Activated naive CD4-positive, alpha-beta T cell treated with anti-CD3 and anti-CD28 coated beads, Interleukin-2, amount 50 U/mL, for 24 hours (primary cell): ENCODE measurements around the gene HMGB4.

Experiments
- H3K27ac Mint-ChIP-seq: one replicate; pipeline ENCODE4 v1.8.0; 2021; ENCODE audit warnings: mild to moderate bottlenecking, mixed read lengths
- H3K27me3 Mint-ChIP-seq: one replicate; pipeline ENCODE4 v1.8.0; 2021; ENCODE audit warnings: mixed read lengths
- H3K36me3 Mint-ChIP-seq: one replicate; pipeline ENCODE4 v1.8.0; 2021; ENCODE audit warnings: mixed read lengths
- H3K4me1 Mint-ChIP-seq: one replicate; pipeline ENCODE4 v1.8.0; 2021; ENCODE audit warnings: mixed read lengths
- H3K4me3 Mint-ChIP-seq: one replicate; pipeline ENCODE4 v1.8.0; 2021; ENCODE audit warnings: mild to moderate bottlenecking, mixed read lengths
- H3K9me3 Mint-ChIP-seq: one replicate; pipeline ENCODE4 v1.8.0; 2021; ENCODE audit warnings: mixed read lengths

Gene HMGB4

DNA sequence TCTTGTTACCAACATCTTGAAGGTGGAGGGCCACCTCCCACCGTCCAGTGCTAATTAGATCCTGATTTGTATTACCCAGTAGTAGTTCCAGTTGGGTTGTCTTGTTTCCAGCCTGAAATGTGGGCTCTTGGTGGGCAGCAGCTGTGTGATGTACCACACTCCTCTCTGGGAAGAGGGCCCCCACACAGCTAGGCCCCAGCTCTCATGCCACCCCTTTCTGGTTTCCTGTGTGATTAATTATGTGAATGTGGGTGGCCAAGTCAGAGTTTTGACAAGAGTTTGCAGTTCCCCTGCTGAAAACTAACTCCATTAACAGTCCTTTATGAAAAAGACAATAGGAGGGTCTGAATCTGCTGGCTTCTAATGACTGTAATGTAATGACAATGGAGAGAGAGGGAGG lies 3.8 kb downstream of the HMGB4 start:
- H3K9me3 Mint-ChIP-seq = peaks cover 4% of the 10 kb centered on the region
- no peak overlapping the region for H3K27ac Mint-ChIP-seq
- H3K4me3 Mint-ChIP-seq = no peak overlapping the region
- no peaks in the 10 kb centered on the region for H3K36me3 Mint-ChIP-seq
- peaks cover 9% of the 10 kb centered on the region for H3K27me3 Mint-ChIP-seq
- H3K4me1 Mint-ChIP-seq = no peaks in the 10 kb centered on the region

DNA sequence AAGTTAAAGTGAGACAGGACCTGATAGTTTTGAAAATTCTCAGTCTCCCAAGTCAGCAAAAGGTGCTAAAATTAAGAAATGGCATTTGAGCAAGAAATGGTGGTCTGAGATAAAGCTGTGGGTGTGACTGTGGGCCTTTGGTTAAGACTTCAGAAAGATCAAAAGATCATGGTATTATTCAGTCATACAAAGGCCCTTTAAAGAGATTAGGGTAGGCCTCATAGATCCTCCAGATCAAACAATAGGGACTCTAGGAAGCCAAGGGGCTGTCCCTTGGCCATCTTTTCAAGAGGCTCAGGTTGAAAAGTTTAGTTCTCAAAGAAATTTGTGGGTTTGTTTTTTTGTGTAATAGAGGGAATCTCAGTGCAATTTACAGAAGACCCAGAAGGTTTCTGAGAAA lies 8.4 kb downstream of the HMGB4 start:
- Mint-ChIP-seq H3K27me3 (peaks cover 3% of the 10 kb centered on the region), H3K27ac (no peak overlapping the region), H3K9me3 (peaks cover 4% of the 10 kb centered on the region), H3K36me3 (no peaks in the 10 kb centered on the region), H3K4me1 (no peaks in the 10 kb centered on the region), H3K4me3 (no peak overlapping the region)

DNA sequence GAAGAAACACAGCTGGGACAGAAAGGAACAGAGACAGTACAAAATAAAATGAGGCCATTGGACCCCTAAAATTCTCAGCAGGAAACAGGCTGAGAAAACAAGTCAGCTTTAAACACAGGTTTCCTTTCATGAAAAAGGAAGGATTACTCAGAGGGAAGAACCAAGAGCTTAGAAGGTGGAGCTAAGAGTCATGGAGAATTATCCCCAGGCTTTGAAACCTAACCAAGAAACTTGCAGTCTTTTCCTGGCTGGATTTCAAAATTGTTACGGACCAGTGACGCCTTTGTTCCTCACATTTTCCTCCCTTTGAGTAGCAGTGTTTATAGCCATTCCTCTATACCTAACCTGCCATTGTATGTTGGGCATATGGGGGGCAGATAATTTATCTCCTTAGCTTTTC lies 8.8 kb downstream of the HMGB4 start:
- peaks cover 2% of the 10 kb centered on the region for H3K9me3 Mint-ChIP-seq
- no peaks in the 10 kb centered on the region for H3K4me1 Mint-ChIP-seq
- no peak overlapping the region for H3K27ac Mint-ChIP-seq
- H3K27me3 Mint-ChIP-seq = peaks cover 3% of the 10 kb centered on the region
- no peak overlapping the region for H3K4me3 Mint-ChIP-seq
- no peaks in the 10 kb centered on the region for H3K36me3 Mint-ChIP-seq

DNA sequence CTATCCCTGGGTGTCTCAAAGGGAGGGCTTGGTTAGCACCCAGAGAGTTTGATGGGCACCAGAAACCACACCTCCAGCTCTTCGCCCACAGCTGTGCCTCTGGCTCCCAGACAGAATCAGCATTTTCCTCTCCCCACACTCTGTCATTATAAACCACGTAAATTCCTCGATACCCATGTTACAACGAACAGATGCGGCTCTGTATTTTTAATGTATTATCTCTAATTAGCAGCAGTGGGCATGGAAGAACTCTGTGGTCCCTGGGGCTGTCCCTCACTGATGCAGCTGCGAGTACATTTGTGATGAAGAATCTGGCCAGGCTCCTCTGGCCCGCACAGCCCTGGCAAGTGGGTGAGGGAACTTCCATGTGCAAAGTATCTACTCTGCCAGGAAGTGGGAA lies 10.8 kb downstream of the HMGB4 start:
- H3K27me3 Mint-ChIP-seq = peaks cover 5% of the 10 kb centered on the region
- H3K4me1 Mint-ChIP-seq = no peaks in the 10 kb centered on the region
- H3K27ac Mint-ChIP-seq = no peak overlapping the region
- H3K4me3 Mint-ChIP-seq = no peak overlapping the region
- no peaks in the 10 kb centered on the region for H3K36me3 Mint-ChIP-seq
- no peaks in the 10 kb centered on the region for H3K9me3 Mint-ChIP-seq

DNA sequence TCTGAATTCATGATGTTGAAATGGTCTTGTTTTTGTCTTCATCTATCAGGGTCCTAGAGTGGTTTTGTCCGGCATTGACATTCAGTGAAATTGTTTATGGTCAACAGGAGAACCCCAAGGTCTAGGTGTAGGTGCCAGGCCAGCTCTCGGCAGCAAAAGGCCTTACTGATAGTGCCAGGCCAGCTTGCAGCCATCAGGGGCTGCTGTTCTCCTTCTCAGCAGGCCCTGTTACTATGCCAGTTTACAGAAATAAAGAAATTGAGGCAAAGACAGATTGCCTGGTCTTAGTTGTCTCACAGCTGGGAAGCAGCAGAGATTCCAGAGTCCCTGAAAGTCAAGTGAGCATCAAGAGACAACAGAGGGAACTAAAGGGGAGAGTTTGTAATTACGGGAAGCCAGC lies 12.0 kb downstream of the HMGB4 start:
- Mint-ChIP-seq H3K4me3 (no peak overlapping the region), H3K27ac (no peak overlapping the region), H3K27me3 (peaks cover 7% of the 10 kb centered on the region), H3K36me3 (no peaks in the 10 kb centered on the region), H3K4me1 (no peaks in the 10 kb centered on the region), H3K9me3 (no peaks in the 10 kb centered on the region)

DNA sequence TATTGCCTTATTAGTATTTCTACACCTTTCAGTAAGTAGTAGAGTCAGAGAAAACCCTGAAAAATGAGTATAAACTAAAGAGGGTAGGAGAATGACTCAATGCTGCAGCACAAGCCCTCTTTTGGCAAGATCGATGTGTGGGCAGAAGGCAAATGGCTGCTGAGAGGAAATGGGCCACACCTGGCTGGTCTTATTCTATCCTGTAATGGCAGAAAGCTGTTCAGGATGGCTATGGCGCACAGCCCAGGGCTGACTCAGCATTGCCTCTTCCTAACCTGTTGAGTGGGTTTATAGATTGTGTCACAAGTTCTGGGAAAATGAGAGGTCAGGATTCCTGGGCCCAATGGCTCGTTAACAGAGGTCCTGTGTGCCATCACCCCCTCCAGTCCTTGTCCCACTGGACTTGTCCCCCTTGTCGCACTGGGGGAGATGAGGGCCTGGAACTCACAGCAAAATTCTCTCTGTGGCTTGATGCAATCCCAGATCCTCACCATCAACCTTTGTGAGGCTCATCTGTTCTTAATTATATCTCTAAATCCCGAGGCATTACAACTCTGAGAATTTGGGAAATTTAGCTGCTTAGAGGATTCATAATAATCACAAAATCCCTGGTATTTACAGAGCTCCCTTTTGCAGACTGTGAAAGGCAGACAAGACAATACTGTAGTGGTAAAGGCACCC lies 13.2 kb downstream of the HMGB4 start:
- Mint-ChIP-seq H3K9me3 (no peaks in the 10 kb centered on the region), H3K27ac (no peak overlapping the region), H3K4me1 (no peaks in the 10 kb centered on the region), H3K36me3 (no peaks in the 10 kb centered on the region), H3K4me3 (no peak overlapping the region), H3K27me3 (peaks cover 9% of the 10 kb centered on the region)

DNA sequence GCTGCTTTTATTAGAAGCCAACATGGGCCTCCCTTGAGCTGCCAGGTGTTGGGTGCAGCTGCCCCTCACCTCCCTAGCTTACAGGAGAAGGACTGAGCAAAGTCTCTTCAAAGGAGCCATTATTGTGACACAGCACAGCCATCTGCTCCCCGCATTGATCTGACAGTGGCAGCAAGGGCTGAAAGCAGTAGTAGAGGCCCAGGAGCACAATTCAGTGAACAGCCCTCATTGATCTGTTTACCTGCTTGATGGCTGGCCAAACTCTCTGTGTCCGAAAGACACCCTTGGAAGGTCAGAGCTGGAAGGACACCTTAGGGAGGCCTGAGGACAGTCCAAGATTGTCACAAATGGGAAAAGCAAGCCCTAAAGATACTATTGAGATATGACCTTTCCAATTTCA lies 14.5 kb downstream of the HMGB4 start:
- H3K36me3 Mint-ChIP-seq = no peaks in the 10 kb centered on the region
- no peak overlapping the region for H3K27ac Mint-ChIP-seq
- no peaks in the 10 kb centered on the region for H3K9me3 Mint-ChIP-seq
- no peak overlapping the region for H3K4me3 Mint-ChIP-seq
- H3K27me3 Mint-ChIP-seq = peaks cover 14% of the 10 kb centered on the region
- no peaks in the 10 kb centered on the region for H3K4me1 Mint-ChIP-seq

DNA sequence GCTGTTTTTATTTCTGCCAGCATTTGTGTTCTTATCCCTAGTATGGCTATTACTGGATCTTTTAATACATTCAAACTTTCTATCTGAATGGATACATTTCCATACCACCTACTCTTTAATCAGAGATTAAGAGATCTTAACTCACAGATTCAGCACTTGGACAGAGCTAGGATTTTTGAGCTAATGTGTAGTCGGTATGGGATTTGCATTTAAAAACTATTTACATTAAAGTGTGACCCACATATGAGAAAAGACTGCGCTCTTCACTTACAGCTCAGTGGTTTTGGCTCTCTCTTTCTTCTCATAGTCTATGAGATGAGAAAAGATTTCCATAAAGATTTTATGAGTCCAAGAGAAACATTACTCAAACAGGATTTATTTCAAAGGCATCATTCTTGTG lies 16.4 kb downstream of the HMGB4 start:
- Mint-ChIP-seq H3K27ac (no peak overlapping the region), H3K4me3 (no peak overlapping the region), H3K36me3 (no peaks in the 10 kb centered on the region), H3K27me3 (peaks cover 15% of the 10 kb centered on the region), H3K4me1 (no peaks in the 10 kb centered on the region), H3K9me3 (no peaks in the 10 kb centered on the region)

DNA sequence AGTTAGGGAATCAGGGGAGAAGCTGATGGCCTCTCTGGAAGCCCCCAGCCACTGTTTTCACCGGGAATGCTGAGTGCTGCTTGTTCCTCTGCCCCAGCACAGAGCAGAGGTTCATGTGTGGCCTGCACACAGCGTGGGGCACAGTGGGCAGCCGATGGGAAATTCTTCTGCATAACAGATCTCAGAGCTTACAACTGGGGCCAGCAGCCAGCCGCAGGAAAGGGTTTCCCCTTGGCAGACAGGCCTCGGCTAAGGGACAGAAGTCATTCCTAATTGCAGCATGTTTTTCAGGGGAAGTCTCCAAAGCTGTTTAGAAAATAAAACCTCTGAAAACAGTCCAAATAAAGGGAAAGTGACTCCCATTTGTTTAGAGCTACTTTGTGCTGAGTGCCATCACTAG lies 22.6 kb downstream of the HMGB4 start:
- Mint-ChIP-seq H3K27ac (no peak overlapping the region), H3K36me3 (no peaks in the 10 kb centered on the region), H3K27me3 (peaks cover 16% of the 10 kb centered on the region), H3K4me1 (no peaks in the 10 kb centered on the region), H3K4me3 (no peak overlapping the region), H3K9me3 (no peaks in the 10 kb centered on the region)

DNA sequence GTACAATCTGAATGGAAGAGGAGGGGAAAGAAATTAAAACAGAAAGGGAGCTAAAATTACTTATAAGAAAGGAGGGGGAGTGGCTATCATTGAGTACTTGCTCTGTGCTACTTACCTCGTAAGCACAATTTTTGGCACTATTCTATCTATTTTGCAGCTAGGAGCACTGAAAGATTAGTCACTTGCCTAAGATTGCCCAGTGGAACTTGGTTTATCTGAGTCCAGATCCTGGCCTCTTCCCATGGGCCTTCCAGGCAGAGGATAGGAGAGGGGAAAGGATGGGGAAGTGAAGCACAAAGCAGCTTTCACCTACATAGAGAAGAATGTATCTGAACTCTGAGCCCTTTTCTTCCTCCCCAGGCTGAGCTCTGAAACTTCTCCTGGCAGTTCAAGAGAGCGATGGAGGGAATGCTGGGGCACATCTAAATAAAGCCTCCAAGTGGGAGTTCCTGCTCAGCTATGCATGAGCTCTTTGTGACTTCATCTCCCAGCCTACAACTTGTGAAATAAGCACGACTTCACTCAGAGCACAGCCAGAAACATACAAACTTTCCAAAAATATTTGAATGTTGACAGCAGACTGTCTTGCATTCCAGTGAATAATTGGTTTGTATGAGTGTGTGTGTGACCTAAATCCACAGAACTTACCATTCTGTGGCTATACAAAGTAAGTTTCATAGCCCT lies 29.4 kb downstream of the HMGB4 start:
- Mint-ChIP-seq H3K9me3 (no peaks in the 10 kb centered on the region), H3K4me3 (no peak overlapping the region), H3K4me1 (no peaks in the 10 kb centered on the region), H3K27me3 (peaks cover 7% of the 10 kb centered on the region), H3K36me3 (no peaks in the 10 kb centered on the region), H3K27ac (no peak overlapping the region)

DNA sequence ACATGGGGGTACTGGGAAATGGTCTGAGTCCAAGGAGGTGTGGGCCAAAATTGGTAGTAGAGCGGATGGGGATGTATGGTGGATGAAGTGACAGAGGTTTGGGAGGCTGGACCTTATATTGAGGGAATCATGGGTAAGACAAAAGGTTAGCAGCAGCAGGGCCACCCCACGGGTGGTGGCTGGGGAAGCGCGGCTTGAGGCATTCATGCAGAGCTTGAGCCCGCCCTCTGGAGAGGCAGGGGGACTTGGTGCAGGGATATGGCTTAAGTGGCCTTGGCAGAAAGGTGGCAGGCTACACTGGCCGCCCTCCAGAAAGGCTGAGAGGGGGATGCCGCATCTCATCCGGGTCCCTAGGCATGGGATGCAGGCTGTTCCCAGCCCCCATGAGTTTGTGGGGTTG lies 31.5 kb downstream of the HMGB4 start:
- Mint-ChIP-seq H3K27me3 (peaks cover 7% of the 10 kb centered on the region), H3K4me3 (no peak overlapping the region), H3K27ac (no peak overlapping the region), H3K36me3 (no peaks in the 10 kb centered on the region), H3K4me1 (no peaks in the 10 kb centered on the region), H3K9me3 (no peaks in the 10 kb centered on the region)

DNA sequence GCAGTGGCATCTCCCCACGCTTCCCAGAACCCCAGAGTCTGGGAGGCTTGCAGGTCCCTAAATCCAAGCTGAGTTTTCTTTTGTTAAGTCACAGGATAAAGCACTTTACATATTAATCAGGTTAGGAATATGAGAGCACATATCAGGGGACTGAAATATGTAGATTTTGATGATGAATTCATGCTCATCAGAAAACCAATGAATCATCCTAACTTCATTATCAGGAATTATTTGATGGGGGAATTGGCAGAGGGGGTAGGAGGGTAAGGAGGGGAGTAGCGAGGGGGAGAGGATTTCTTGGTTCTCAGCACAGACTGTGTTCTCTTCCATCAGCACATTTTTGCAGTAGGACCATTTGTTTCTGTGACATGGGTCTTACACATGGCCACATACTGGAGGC lies 32.1 kb downstream of the HMGB4 start:
- Mint-ChIP-seq H3K27me3 (peaks cover 7% of the 10 kb centered on the region), H3K36me3 (no peaks in the 10 kb centered on the region), H3K4me3 (no peak overlapping the region), H3K9me3 (no peaks in the 10 kb centered on the region), H3K4me1 (no peaks in the 10 kb centered on the region), H3K27ac (no peak overlapping the region)

DNA sequence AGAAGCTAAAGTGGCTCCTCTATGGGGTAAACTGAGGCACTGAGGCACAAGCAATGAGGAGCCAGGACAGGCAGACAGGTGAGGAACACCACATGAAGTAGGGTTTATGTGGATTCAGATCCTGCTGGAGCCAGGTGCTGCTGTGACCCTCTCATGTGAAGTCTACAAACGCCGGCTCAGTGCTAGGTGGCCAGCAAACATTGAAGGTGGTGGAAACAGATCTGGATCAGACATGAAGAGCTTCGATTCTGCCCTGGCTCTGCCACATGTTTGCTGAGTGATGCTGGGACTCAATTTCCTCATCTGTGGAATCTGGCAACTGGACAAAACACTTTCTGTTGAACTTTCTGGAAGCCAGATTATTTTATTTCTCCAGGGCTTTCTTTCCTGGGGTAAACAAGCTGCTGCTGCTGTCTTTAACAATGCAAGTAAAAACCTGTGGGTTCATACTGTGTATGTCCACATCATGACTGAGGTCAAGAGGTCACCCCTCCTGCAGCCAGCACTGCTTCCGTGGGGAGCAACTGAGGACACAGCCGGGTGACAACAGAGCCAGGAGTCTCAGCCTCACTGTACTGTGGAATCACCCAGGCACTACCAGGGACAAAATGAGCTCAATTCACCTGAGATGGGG lies 33.3 kb downstream of the HMGB4 start:
- Mint-ChIP-seq H3K9me3 (no peaks in the 10 kb centered on the region), H3K4me3 (no peak overlapping the region), H3K36me3 (no peaks in the 10 kb centered on the region), H3K27ac (no peak overlapping the region), H3K4me1 (no peaks in the 10 kb centered on the region), H3K27me3 (peaks cover 8% of the 10 kb centered on the region)

DNA sequence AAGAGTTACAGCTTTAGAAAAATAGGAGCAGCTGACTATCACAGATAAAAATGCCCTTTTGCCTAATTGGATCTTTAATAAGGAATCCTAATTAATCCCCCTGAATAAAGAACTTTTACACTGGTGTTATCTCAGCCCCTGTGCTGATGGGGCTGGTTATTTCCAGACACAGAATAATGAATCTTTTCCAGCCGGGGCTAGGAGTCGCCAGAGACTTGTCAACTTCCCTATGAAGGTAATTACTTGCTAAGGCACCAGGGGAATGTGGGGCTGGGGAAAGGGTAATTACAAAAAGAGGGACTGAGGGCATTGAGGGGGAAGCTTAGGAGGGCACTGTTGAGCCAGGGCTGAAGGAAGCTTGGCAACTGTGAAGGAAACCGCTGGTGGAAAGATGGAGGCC lies 34.5 kb downstream of the HMGB4 start:
- no peak overlapping the region for H3K4me3 Mint-ChIP-seq
- no peaks in the 10 kb centered on the region for H3K36me3 Mint-ChIP-seq
- peaks cover 9% of the 10 kb centered on the region for H3K27me3 Mint-ChIP-seq
- no peaks in the 10 kb centered on the region for H3K4me1 Mint-ChIP-seq
- H3K9me3 Mint-ChIP-seq = no peaks in the 10 kb centered on the region
- H3K27ac Mint-ChIP-seq = no peak overlapping the region

DNA sequence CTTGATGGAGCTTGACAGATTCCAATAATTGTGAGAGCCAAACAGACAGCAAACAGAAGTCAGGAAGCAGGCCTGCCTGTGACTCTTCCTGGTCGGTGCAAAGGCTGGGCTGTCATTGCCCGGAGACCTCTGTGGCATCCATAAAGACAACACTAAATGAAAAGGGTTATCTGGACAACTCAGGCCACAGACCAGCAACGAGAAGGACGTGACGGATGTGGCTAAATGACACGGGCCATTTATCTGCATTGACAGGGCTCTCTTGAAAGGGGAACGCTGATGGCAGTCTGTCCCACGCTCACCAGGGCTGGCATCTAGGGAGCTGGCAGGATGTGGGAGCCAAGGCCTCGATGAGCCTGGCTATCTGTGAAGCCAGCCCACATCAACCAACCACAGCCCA lies 35.0 kb downstream of the HMGB4 start:
- no peaks in the 10 kb centered on the region for H3K4me1 Mint-ChIP-seq
- H3K36me3 Mint-ChIP-seq = no peaks in the 10 kb centered on the region

DNA sequence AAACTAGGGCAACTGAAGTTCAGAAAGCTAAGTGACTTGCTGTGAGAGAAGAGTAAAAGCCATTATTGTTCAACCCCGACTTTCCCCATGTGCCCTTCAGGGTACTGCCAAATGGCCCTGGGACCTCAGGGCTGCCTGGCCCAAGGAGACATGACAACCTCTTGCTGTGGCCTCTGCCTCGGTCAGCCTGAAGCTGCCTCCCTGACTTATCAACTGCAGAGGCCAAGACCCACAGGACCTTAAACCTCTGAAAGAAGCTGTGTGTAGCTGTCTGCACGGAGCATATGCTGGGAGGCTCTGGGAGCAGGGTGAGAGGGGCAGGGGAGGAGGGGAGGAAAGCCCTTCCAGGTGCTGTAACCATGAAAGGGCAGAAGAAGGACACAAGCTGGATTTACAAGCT lies 35.9 kb downstream of the HMGB4 start:
- Mint-ChIP-seq H3K27ac (no peak overlapping the region), H3K4me1 (no peaks in the 10 kb centered on the region), H3K4me3 (no peak overlapping the region), H3K36me3 (no peaks in the 10 kb centered on the region), H3K9me3 (no peaks in the 10 kb centered on the region), H3K27me3 (peaks cover 12% of the 10 kb centered on the region)

More for the DNA sequence above, 35.0 kb downstream of the HMGB4 start:
- Mint-ChIP-seq H3K27me3 (peaks cover 13% of the 10 kb centered on the region), H3K9me3 (no peaks in the 10 kb centered on the region), H3K4me3 (no peak overlapping the region), H3K27ac (no peak overlapping the region)
